Measurements from ENCODE around the gene FOXL3. TPM values are rescaled to one million over a fixed set of nuclear protein-coding genes. Genes with fewer than 3 reads are reported as not detected.

FOXL3 gene
- total RNA-seq, 4 donors from 2014 or later, result not detected

GRCh38 chr7:259751-260405, 30.1 kb upstream of the FOXL3 start:
- WGBS, 2 donors, result 91 to 94% methylated on average over 30 to 43 of the region's 44 CpGs
- no peak for TF ChIP-seq POLR2A (IDR thresholded peaks at IDR 0.05)
- TF ChIP-seq CTCF (IDR thresholded peaks at IDR 0.05), result no peak
- TF ChIP-seq EP300 (IDR thresholded peaks at IDR 0.05), result no peak
- Histone ChIP-seq H3K27me3 (no peaks in the 10 kb centered on the region), H3K4me1 (peaks cover 0 to 5% (median 0%) of the 10 kb centered on the region in 4 donors), H3K9me3 (peaks cover 0 to 27% (median 0%) of the 10 kb centered on the region in 4 donors), H3K4me3 (no peak overlapping the region), H3K36me3 (peaks cover 3 to 77% (median 7%) of the 10 kb centered on the region in 3 donors), H3K27ac (no peak overlapping the region)
- peak in 1 of 2 donors; percentile 11 for DNase-seq (ENCODE audit: low spot score in 2 of 2)

- peaks cover 3 to 69% (median 7%) of the 10 kb centered on the region in 3 donors for H3K36me3 ChIP-seq
- H3K27me3 ChIP-seq, result no peaks in the 10 kb centered on the region
- H3K9me3 ChIP-seq, result peaks cover 0 to 27% (median 0%) of the 10 kb centered on the region in 4 donors
- no peak overlapping the region for H3K4me3 ChIP-seq
- TF ChIP-seq CTCF (IDR thresholded peaks at IDR 0.05), result no peak
- no peak for TF ChIP-seq EP300 (IDR thresholded peaks at IDR 0.05)
- no peak for TF ChIP-seq POLR2A (IDR thresholded peaks at IDR 0.05)
- peaks cover 0 to 8% (median 0%) of the 10 kb centered on the region in 4 donors for H3K4me1 ChIP-seq
- DNase-seq (ENCODE audit: low spot score in 2 of 2), result peak in 1 of 2 donors; percentile 9
- 90 to 96% methylated on average over 28 to 31 of the region's 35 CpGs for WGBS, 2 donors
- no peak overlapping the region for H3K27ac ChIP-seq
Observed at GRCh38 chr7:260441-261281, 29.3 kb upstream of the FOXL3 start.

- Histone ChIP-seq H3K36me3 (peaks cover 3 to 60% (median 4%) of the 10 kb centered on the region in 3 donors), H3K27ac (no peak overlapping the region), H3K27me3 (no peaks in the 10 kb centered on the region), H3K4me1 (peaks cover 0 to 8% (median 0%) of the 10 kb centered on the region in 4 donors), H3K4me3 (no peak overlapping the region), H3K9me3 (peaks cover 0 to 27% (median 0%) of the 10 kb centered on the region in 4 donors)
- 89 to 93% methylated on average over 22 of the region's 32 CpGs for WGBS, 2 donors
- TF ChIP-seq EP300 (IDR thresholded peaks at IDR 0.05), result no peak
- no peak for TF ChIP-seq POLR2A (IDR thresholded peaks at IDR 0.05)
- no peak for TF ChIP-seq CTCF (IDR thresholded peaks at IDR 0.05)
- peak in 1 of 2 donors; percentile 11 for DNase-seq (ENCODE audit: low spot score in 2 of 2)
Observed at GRCh38 chr7:261341-262250, 28.4 kb upstream of the FOXL3 start.

- Histone ChIP-seq H3K27ac (no peak overlapping the region), H3K9me3 (peaks cover 0 to 27% (median 0%) of the 10 kb centered on the region in 4 donors), H3K27me3 (no peaks in the 10 kb centered on the region), H3K36me3 (peaks cover 0 to 53% (median 3%) of the 10 kb centered on the region in 3 donors), H3K4me1 (peaks cover 0 to 8% (median 0%) of the 10 kb centered on the region in 4 donors), H3K4me3 (no peak overlapping the region)
- WGBS, 2 donors, result 92% methylated on average over 9 of the region's 9 CpGs
- TF ChIP-seq POLR2A (IDR thresholded peaks at IDR 0.05), result no peak
- no peak for TF ChIP-seq EP300 (IDR thresholded peaks at IDR 0.05)
- no peak for TF ChIP-seq CTCF (IDR thresholded peaks at IDR 0.05)
- peak in 1 of 2 donors; percentile 5 for DNase-seq (ENCODE audit: low spot score in 2 of 2)
Observed at GRCh38 chr7:262251-262572, 27.8 kb upstream of the FOXL3 start.
